Skeletal muscle satellite cell (primary cell): ENCODE results near the gene CAMTA1.

Experiments
- H3K27me3 ChIP-seq: 2 replicates; pipeline ENCODE4 v1.7.0; 2013; ENCODE audit warnings: low read length; ENCODE audit not compliant: control insufficient read depth, insufficient read depth
- H3K36me3 ChIP-seq: 2 replicates; pipeline ENCODE4 v1.7.0; 2013; ENCODE audit warnings: mild to moderate bottlenecking, control low read depth, low read length; ENCODE audit not compliant: insufficient read depth
- H3K4me1 ChIP-seq: 2 replicates; pipeline ENCODE4 v1.7.0; 2013; ENCODE audit warnings: low read length; ENCODE audit not compliant: control insufficient read depth, insufficient read depth
- H3K4me2 ChIP-seq: 2 replicates; pipeline ENCODE4 v1.7.0; 2013; ENCODE audit warnings: mild to moderate bottlenecking, low read length
- H3K4me3 ChIP-seq: 2 replicates; pipeline ENCODE4 v1.7.0; 2013; ENCODE audit warnings: low read length
- H3K9ac ChIP-seq: 2 replicates; pipeline ENCODE4 v1.7.0; 2013; ENCODE audit warnings: mild to moderate bottlenecking, low read depth, low read length, moderate library complexity
- H3K9me3 ChIP-seq: replicated peaks from 2 replicates; pipeline ENCODE4 v1.7.0; 2013; ENCODE audit warnings: mild to moderate bottlenecking, control low read depth, low read length

The CAMTA1 gene

DNA sequence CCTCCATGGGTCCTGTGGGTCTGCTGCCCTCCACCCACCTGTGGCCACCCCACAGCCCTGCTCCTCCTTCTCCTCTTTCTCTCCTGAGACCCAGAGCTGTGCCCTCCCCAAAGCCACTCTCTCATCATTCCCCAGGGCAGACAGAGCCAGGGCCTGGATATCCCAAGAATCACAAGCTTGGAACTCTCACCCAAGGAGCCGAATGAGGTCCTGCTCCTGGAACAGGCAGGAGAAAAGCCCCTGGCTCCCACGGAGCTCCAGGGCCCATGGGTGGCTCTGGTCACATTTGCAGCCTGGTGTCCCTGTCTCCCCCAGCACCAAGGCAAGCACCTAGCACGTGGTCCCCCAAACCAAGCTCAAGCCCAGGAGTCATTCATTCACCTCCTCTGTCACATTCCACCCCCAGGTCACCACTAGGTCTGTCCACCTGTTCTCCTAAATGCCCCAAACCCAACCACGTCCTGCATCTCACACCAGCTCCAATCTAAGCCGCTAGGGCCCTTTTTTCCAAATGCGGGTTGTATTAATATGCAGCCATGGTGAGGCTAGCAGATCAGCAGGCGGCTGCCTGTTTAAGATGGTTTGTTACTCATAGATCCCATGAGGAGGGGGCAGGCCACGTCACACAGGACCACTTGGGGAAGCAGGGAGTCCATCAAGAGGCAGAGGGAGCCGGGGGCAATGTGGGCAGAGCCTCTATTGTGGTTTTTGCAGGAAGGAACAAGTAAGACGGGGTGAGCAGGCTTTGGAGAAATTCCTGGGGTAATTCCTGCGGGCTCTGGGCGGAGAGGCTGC, 770.3 kb downstream of the CAMTA1 start:
- Histone ChIP-seq H3K9me3 (no peaks in the 10 kb centered on the region), H3K27me3 (no peaks in the 10 kb centered on the region), H3K4me3 (no peak overlapping the region), H3K36me3 (no peaks in the 10 kb centered on the region), H3K4me2 (no peak overlapping the region), H3K4me1 (peaks cover 16% of the 10 kb centered on the region), H3K9ac (no peak overlapping the region)

DNA sequence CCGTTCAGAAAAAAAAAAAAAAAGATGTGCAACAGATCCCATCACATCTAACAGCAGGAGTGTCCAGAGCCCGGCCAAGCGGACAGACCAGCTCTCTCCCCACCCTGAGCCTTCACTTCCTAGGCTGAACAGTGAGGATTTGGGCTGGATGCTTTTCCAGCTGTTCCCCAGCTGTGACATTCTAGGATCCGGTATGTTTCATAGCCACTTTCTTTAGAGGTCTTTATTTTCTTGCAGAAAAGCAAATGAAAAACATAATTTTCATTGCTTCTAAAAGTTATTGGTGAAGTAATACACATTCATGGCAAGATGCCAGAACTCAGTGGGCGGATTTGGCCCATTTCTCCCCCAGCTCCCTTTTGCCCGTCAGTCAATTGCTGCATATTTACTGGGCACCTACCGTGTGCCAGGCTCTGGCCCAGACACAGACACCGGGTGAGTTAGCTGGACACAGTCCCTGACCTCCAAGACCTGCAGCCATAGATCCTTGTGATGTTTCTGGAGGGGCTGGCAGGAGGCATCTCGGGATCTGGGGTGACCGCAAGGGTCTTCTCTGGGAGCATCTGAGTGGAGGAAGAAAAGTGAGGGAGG, 772.1 kb downstream of the CAMTA1 start:
- H3K4me1 ChIP-seq, result peaks cover 16% of the 10 kb centered on the region
- no peaks in the 10 kb centered on the region for H3K27me3 ChIP-seq
- H3K9ac ChIP-seq, result no peak overlapping the region
- no peaks in the 10 kb centered on the region for H3K36me3 ChIP-seq
- no peak overlapping the region for H3K4me2 ChIP-seq
- no peak overlapping the region for H3K4me3 ChIP-seq
- H3K9me3 ChIP-seq, result no peaks in the 10 kb centered on the region

DNA sequence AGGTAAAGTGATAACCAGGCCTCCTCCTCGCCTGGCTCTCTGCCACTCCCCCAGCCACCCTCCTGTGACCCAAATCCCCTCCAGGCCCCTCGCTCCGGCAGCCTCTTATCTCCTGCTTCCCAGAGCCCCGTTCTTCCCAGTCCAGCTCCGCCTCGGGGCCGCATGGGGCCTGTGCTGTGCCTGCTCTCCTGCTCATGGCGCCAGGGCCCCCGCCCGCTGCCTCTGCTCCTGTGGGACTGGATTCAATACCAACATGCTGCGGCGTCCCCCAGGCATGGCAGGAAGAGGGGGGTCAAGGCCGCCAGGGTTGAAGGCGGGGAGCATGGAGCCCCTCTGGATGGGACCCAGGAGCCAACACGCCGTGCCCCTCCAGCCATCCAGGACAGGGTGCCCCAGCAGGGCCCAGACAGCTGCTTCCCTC, 772.8 kb downstream of the CAMTA1 start:
- Histone ChIP-seq H3K36me3 (no peaks in the 10 kb centered on the region), H3K9me3 (no peaks in the 10 kb centered on the region), H3K4me3 (no peak overlapping the region), H3K4me2 (no peak overlapping the region), H3K4me1 (peaks cover 16% of the 10 kb centered on the region), H3K9ac (no peak overlapping the region), H3K27me3 (no peaks in the 10 kb centered on the region)

GRCh38 chr1:7558481-7558880, 773.2 kb downstream of the CAMTA1 start:
- H3K27me3 ChIP-seq, result no peaks in the 10 kb centered on the region

GRCh38 chr1:7558921-7559869, 773.9 kb downstream of the CAMTA1 start:
- Histone ChIP-seq H3K27me3 (no peaks in the 10 kb centered on the region), H3K4me1 (peaks cover 16% of the 10 kb centered on the region), H3K9me3 (no peaks in the 10 kb centered on the region), H3K36me3 (no peaks in the 10 kb centered on the region), H3K4me2 (no peak overlapping the region), H3K4me3 (no peak overlapping the region), H3K9ac (no peak overlapping the region)

More at GRCh38 chr1:7558481-7558880, 773.2 kb downstream of the CAMTA1 start:
- Histone ChIP-seq H3K4me1 (peaks cover 16% of the 10 kb centered on the region), H3K36me3 (no peaks in the 10 kb centered on the region), H3K9me3 (no peaks in the 10 kb centered on the region), H3K4me2 (no peak overlapping the region), H3K4me3 (no peak overlapping the region), H3K9ac (no peak overlapping the region)

- Histone ChIP-seq H3K9ac (no peak overlapping the region), H3K36me3 (no peaks in the 10 kb centered on the region), H3K27me3 (no peaks in the 10 kb centered on the region), H3K9me3 (no peaks in the 10 kb centered on the region), H3K4me2 (no peak overlapping the region), H3K4me3 (no peak overlapping the region), H3K4me1 (peaks cover 15% of the 10 kb centered on the region)
Observed at GRCh38 chr1:7560128-7560527, 774.9 kb downstream of the CAMTA1 start.

DNA sequence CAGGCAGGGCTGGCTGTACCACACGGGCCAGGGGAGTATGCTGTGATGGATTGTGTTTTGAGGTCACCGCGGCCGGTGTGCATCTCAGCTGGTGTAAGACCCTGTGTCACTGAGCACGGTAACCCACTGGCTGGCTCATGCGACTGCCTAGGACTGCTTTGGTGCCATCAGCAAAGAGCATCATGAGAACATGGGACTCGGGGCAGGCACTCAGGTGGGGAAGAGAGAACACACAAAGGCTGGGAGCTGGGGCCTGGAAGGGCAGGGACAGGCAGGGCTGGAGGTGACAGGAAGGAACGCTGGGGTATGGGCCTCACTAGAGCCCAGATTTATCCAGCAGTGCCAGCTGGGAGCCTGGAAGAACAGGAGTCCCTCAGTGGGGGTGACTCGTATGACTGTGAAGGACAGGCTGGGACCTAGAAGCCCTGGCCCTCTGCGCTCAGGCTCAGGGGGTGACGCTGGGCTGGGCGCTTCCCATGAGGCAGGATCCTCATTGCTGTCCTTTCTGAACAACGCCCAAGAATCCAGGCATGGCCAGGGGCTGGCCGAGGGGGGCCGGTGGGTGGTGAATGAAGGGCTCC, 775.4 kb downstream of the CAMTA1 start:
- H3K9ac ChIP-seq, result no peak overlapping the region
- peaks cover 10% of the 10 kb centered on the region for H3K4me1 ChIP-seq
- H3K9me3 ChIP-seq, result no peaks in the 10 kb centered on the region
- H3K27me3 ChIP-seq, result no peaks in the 10 kb centered on the region
- no peak overlapping the region for H3K4me2 ChIP-seq
- H3K36me3 ChIP-seq, result no peaks in the 10 kb centered on the region
- H3K4me3 ChIP-seq, result no peak overlapping the region

GRCh38 chr1:7561331-7561921, 776.2 kb downstream of the CAMTA1 start:
- peaks cover 10% of the 10 kb centered on the region for H3K4me1 ChIP-seq
- no peak overlapping the region for H3K4me2 ChIP-seq
- H3K36me3 ChIP-seq, result no peaks in the 10 kb centered on the region
- H3K4me3 ChIP-seq, result no peak overlapping the region
- H3K9me3 ChIP-seq, result no peaks in the 10 kb centered on the region
- H3K9ac ChIP-seq, result no peak overlapping the region
- H3K27me3 ChIP-seq, result no peaks in the 10 kb centered on the region

- H3K9me3 ChIP-seq, result no peaks in the 10 kb centered on the region
- H3K9ac ChIP-seq, result no peak overlapping the region
- no peaks in the 10 kb centered on the region for H3K36me3 ChIP-seq
- no peak overlapping the region for H3K4me2 ChIP-seq
- no peaks in the 10 kb centered on the region for H3K27me3 ChIP-seq
- no peak overlapping the region for H3K4me3 ChIP-seq
- H3K4me1 ChIP-seq, result peaks cover 9% of the 10 kb centered on the region
Observed at GRCh38 chr1:7561936-7562728, 776.9 kb downstream of the CAMTA1 start.

DNA sequence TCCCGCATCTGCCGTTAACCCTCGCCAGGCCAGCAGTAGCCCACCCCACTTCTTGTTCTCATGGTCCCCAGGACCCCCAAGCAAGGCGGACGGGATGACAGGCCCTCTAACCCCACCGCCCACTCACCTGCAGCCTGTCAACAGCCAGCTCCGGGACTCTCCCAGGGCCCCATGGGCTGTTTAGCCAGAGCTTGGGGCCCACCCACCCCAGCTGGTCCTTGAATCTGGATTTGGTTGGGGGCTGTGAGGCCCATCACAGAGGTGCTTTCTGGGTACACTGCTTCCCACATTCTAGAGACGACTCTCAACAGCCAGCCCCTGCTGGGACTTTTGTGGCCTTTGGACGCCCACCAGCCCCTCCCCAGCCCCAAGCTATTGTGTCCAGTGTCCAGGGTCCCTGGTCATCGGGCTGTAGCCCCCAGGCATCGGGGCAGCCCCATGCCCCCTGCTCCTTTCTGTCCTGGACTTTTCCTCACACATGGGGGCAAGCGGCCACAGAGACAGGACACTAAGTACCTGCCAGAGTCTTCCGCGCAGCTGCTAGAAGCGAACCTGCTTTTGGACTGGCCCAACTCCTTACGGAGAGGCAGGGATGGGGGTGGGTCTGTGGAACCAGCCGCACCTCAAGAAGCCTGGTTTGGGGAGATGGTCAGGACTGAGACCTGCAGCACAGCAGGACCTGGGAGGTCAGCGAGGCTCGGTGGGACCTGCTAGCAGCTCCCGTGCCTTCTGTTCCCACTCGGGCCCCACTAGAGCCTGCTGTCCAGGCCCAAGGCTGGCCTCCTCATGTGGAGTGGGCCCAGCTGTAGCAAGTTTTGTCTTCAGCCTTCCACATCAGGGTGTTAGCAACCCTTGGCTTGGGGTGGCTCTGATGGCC, 777.7 kb downstream of the CAMTA1 start:
- Histone ChIP-seq H3K4me3 (no peak overlapping the region), H3K9ac (no peak overlapping the region), H3K9me3 (no peaks in the 10 kb centered on the region), H3K27me3 (no peaks in the 10 kb centered on the region), H3K4me1 (peaks cover 1% of the 10 kb centered on the region), H3K4me2 (no peak overlapping the region), H3K36me3 (no peaks in the 10 kb centered on the region)
